Left lobe of liver (tissue), 2 donors: ENCODE results near the gene PTGIS. TPM values are rescaled to one million over a fixed set of nuclear protein-coding genes. Genes with fewer than 3 reads are reported as not detected.
"Not testable (repeated sequence)": the region's sequence is repeated elsewhere in the genome, so short reads cannot be mapped to it uniquely, and the experiment has no call there.

Experiments
- ATAC-seq: fragments of 200-7000 bp; cut with Tn5 transposase; one replicate; pipeline ENCODE4 v1.9.1; 2020; ENCODE audit warnings: mild to moderate bottlenecking, moderate library complexity
- DNase-seq: peaks from one replicate; pipeline ENCODE4 v3.0.0-alpha.2; 2020; ENCODE audit warnings: low spot score
- total RNA-seq: library from RNA; stranded (reverse); gene quantifications from one replicate; pipeline ENCODE4 v1.2.1, GENCODE V29; 2021
- donor health status: DM: no; HTN: no; CAD: no; lungs with moderate emphysema.
- donor health status: DM: no; HTN: yes; CAD: no.

The PTGIS gene
- total RNA-seq, 1 donor from 2014 or later: 20.3 TPM

- DNase-seq: no peak
- ATAC-seq: no peak
Measured at GRCh38 chr20:49579874-49580812, 12.2 kb upstream of the PTGIS start.

- no peak for ATAC-seq
- no peak for DNase-seq
Measured at GRCh38 chr20:49579195-49579594, 11.3 kb upstream of the PTGIS start.

GRCh38 chr20:49578436-49578835, 10.5 kb upstream of the PTGIS start:
- ATAC-seq (no peak), DNase-seq (no peak)

- no peak for ATAC-seq
- peak; percentile 39 for DNase-seq
Measured at GRCh38 chr20:49575551-49576060, 7.7 kb upstream of the PTGIS start.

GRCh38 chr20:49573900-49574416, 6.0 kb upstream of the PTGIS start:
- no peak for ATAC-seq
- DNase-seq: peak; percentile 22

DNA sequence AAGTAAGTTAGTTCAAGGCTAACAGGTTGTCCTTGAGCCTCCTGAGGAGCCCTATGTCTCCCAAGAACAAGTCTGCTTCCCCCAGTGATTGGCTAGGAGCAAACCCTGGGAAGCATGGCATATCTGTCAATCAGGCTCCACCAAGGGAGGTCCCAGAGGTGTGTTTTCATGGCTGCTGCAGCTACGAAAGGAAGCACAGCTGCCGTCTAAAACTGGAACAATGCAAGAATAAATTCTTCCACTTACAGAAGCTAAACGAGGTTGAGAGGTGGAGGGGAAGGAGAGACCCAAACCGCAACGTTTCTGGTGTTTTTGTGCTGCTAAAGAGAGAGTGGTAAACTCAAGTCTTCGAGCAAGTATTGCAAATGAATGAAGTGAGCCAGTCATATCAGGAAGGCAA, 4.9 kb upstream of the PTGIS start:
- no peak for ATAC-seq
- no peak for DNase-seq

GRCh38 chr20:49571553-49571835, 3.6 kb upstream of the PTGIS start:
- ATAC-seq (no peak), DNase-seq (no peak)

- no peak for ATAC-seq
- DNase-seq: no peak
Measured at GRCh38 chr20:49570828-49571552, 3.1 kb upstream of the PTGIS start.

DNA sequence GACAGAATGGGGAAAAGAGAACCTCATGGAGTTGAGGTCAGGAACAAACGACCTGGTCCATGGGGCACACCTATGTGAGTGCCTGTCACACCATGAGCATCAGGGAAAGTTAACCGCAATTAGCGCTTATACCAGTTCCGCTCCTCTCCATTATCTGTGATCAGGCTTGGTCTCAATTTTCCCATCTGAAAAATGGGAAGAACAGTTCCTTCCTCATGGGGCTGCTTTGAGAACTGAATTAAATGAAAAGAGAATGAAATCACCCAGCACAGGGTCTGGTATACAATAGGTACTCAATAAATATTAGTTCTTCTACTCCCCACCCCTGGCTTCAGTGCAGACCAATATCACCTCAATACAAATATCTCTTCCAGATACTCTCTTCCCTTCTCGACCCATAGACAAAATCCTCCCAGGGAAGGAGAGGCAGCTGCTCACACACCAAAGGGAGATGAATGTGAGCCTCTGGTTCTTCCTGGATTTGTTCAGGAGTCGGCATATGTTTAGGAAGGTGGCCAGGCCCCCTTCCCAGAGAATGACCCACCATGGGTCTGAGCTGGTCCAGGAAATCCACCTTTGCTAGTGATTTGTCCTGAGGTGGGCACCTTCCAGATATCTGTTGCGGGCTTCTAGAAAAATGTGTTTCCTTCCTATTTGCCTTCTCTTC, 2.4 kb upstream of the PTGIS start:
- no peak for ATAC-seq
- DNase-seq: no peak

GRCh38 chr20:49569411-49570115, 1.6 kb upstream of the PTGIS start:
- DNase-seq: no peak
- ATAC-seq: no peak

DNA sequence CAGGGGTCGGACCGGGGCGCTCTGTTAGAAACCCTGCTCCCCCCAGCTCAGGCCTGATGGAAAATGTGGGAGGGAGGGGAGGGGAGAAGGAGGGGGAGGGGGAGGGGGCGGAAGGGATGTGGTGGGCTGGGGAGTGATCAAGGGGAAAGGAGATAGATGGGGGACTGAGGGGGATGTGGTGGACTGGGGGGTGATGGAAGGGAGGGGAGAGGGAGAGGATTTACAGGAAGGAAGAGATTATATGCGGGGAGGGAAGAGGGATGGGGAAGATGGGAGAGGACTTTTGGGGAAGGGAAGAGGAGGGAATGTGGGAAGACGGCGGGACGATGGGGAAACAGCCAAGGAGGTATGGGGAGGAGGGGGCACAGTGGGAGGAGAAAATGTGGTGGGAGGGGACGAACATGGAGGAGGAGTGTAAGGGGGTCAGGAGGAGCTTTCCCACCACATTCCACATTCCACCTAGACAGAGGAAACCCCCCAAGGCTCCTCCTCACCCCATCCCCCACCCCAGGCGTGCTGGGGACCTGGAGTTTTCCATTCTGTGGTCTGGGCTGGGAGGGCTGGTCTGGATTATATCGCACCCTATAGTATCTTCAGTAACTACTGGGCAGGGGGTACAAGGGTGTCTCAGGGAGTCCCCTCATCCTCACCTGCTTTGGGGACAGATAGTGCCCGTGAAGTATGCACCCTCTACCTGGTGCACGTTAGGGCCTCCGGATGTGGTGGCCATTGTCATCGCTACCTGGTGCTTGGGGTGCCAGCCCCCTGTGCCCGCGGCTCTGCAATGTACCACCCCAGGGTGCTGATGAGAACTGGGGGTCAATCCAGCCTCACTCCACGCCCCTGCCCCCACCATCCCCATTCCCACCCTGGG, 578 bp upstream of the PTGIS start:
- peak; percentile 36 for ATAC-seq
- no peak for DNase-seq

GRCh38 chr20:49566401-49567364, 1.3 kb downstream of the PTGIS start:
- ATAC-seq (no peak), DNase-seq (no peak)

DNA sequence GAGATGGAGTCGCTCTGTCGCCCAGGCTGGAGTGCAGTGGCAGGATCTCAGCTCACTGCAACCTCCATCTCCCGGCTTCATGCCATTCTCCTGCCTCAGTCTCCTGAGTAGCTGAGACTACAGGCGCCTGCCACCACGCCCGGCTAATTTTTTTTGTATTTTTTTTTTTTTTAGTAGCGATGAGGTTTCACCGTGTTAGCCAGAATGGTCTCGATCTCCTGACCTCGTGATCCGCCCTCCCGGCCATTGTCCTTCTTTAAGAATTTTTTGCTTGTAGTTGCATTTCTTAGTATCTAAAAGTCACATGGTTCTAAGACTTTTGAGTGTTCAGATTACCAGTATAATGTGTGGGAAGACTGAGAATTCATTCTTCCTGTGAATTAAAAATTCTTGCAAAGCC, 2.9 kb downstream of the PTGIS start:
- ATAC-seq: not testable (repeated sequence)
- DNase-seq: peak; percentile 38

DNA sequence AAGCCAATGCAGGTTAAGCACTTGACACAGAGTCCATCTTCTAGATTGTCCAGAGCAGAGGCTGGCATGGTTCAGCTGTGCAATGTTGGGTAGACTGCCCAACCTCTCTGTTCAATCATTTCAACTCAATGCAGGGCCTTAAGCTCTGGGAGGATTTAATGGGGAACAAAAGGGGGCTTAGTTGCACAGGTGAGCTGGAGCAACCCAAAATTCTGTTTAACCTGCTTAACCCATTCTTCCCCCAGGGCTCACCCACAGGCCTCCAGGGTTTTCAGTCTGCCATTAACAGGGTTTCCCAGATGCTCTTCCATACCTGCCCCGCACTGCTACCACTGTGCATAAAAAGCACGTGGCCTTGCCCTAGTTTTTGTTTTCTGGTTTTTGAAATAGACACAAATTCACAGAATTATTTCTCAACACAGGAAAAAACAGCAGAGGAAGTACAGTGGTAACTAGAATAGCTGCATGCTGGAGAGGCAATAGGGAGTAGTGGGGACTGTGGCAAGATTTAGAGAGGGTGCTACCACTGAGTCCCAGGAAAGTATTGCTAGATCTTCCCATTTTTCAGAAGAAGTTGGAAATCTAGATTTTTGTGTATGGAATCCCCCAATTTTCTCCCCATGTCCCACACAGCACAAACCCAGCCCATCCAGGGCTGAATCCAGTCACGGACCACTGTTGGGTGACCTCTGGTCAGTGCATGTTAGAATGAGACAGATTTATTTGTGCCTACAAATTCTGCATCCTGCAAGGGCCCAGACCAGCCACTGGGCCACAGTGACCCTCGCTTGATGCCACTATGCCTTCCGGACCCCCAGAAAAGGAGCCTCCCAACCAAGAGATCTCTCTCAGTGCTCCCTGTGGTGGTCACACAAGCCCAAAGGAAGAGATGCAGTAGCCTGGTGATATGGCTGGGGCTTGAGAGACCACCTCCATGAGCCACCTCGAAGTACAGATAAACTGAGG, 4.6 kb downstream of the PTGIS start:
- no peak for ATAC-seq

DNA sequence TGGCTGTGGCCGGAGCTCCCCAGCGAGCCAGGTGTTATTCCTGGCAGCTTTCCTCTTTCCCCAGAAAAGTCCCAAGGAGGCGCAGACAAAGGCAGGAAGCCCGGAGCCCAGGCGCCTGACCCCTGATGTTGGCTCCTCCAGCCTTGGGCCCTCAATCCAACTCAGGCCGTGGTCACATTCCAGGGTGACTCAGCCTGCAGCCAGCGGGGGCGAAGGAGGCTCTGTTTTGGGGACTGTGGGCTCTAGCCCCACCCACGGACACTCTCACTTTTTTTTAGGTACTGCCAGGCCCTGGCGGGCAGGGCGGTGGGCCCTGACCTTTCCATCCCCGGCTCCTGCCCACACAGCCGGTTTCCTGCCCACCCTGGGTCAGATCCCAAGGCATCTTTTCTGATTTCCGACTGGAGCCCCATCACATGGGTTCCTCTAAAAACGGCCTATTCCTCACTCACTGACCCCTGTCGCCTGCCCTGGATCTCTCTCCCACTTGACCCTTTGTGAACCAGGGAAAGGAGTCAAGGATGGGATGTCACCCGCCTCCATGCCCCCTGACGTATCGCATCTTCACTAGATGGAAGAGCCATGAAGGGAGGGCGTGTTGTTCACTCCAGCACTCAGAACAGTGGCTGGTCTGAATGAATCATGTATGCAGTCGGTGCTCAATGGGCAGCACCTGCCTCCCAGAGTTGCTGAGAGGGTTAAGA, 5.5 kb downstream of the PTGIS start:
- peak; percentile 64 for ATAC-seq

More for the DNA sequence above, 4.6 kb downstream of the PTGIS start:
- DNase-seq: no peak

GRCh38 chr20:49561806-49562205, 6.1 kb downstream of the PTGIS start:
- DNase-seq: no peak
- ATAC-seq: no peak

More for the DNA sequence above, 5.5 kb downstream of the PTGIS start:
- no peak for DNase-seq

- DNase-seq (no peak), ATAC-seq (no peak)
Measured at GRCh38 chr20:49561256-49561655, 6.7 kb downstream of the PTGIS start.
